Sigmoid colon (tissue), 4 donors: ENCODE results near the gene NEK4.

ENCODE experiments used
- CTCF ChIP-seq, 4 experiments: fragments of 450-650 bp in 3 of 4; fragments of 200-600 bp in 1 of 4; IDR thresholded peaks; one replicate each; pipeline ENCODE4 v1.5.1; 2016 to 2019; ENCODE audit warnings: antibody characterized with exemption in 4 of 4, mild to moderate bottlenecking in 3 of 4, moderate library complexity in 2 of 4
- EP300 ChIP-seq, 4 donors: sonication (generic); formaldehyde crosslinking; IDR thresholded peaks; one replicate each; pipeline ENCODE4 v1.6.1; 2017; ENCODE audit warnings: antibody characterized with exemption in 4 of 4
- POLR2A ChIP-seq, 2 donors: fragments of 450-650 bp; IDR thresholded peaks; one replicate each; pipeline ENCODE4 v1.6.1; 2016; ENCODE audit warnings: antibody characterized with exemption in 2 of 2, mild to moderate bottlenecking in 2 of 2, moderate library complexity in 2 of 2
- POLR2AphosphoS5 ChIP-seq, 4 donors: sonication (generic); formaldehyde crosslinking; IDR thresholded peaks; one replicate each; pipeline ENCODE4 v1.6.1; 2017; ENCODE audit warnings: antibody characterized with exemption in 4 of 4

- TF ChIP-seq CTCF (IDR thresholded peaks at IDR 0.05) (no peak), POLR2A (IDR thresholded peaks at IDR 0.05) (no peak), EP300 (IDR thresholded peaks at IDR 0.05) (no peak), POLR2AphosphoS5 (IDR thresholded peaks at IDR 0.05) (no peak)
Observed at GRCh38 chr3:52663098-52663497, 107.6 kb downstream of the NEK4 start.
